GM23338 (cell line): ENCODE measurements around the gene CARD6. TPM values are rescaled to one million over a fixed set of nuclear protein-coding genes. Genes with fewer than 3 reads are reported as not detected.

ENCODE experiments used
- EZH2 ChIP-seq: fragments of 200-600 bp; sonication (generic); IDR thresholded peaks from one replicate; pipeline ENCODE4 v1.8.0; 2017; ENCODE audit warnings: antibody characterized with exemption, mild to moderate bottlenecking, low read depth; ENCODE audit not compliant: unreplicated experiment
- EZH2phosphoT487 ChIP-seq: fragments of 200-600 bp; sonication (generic); IDR thresholded peaks from one replicate; pipeline ENCODE4 v1.8.1; 2018; ENCODE audit warnings: antibody characterized with exemption; ENCODE audit not compliant: unreplicated experiment
- JUNB ChIP-seq: IDR thresholded peaks from one replicate; pipeline ENCODE4 v1.6.1; 2016; ENCODE audit warnings: antibody characterized with exemption; ENCODE audit not compliant: unreplicated experiment
- ZNF331 ChIP-seq: fragments of 250-450 bp; sonication (Bioruptor Pico); IDR thresholded peaks from 2 replicates; pipeline ENCODE4 v1.5.0; 2020; ENCODE audit warnings: low read depth, mild to moderate bottlenecking, moderate library complexity
- polyA plus RNA-seq: library from polyadenylated mRNA; unstranded; fragments of >200 nt; fragmentation: Nextera tagmentation; extraction: Ambion mirVana; gene quantifications from 2 replicates; pipeline ENCODE4 v1.2.1, GENCODE V29; 2016
- total RNA-seq: library from RNA; depleted of rRNA; stranded (reverse); fragments of >200 nt; shearing (Covaris generic); gene quantifications from 2 replicates; pipeline ENCODE4 v1.2.3, GENCODE V29; 2014
- TF ChIP-seq, protein P1 (sequence below): fragments of 250-450 bp; sonication (Bioruptor Pico); IDR thresholded peaks from 2 replicates; pipeline ENCODE4 v1.5.0; 2020; ENCODE audit warnings: mild to moderate bottlenecking, moderate library complexity
- TF ChIP-seq, protein P2 (sequence below): IDR thresholded peaks from 2 replicates; pipeline ENCODE4 v1.6.1; 2016; ENCODE audit warnings: antibody characterized with exemption
- TF ChIP-seq, protein P3 (sequence below): IDR thresholded peaks from one replicate; pipeline ENCODE4 v1.6.1; 2018; ENCODE audit warnings: antibody characterized with exemption; ENCODE audit not compliant: unreplicated experiment

The CARD6 gene
- total and polyA plus RNA-seq, 2 experiments from 2014 or later = 0.32 to 0.45 TPM

DNA sequence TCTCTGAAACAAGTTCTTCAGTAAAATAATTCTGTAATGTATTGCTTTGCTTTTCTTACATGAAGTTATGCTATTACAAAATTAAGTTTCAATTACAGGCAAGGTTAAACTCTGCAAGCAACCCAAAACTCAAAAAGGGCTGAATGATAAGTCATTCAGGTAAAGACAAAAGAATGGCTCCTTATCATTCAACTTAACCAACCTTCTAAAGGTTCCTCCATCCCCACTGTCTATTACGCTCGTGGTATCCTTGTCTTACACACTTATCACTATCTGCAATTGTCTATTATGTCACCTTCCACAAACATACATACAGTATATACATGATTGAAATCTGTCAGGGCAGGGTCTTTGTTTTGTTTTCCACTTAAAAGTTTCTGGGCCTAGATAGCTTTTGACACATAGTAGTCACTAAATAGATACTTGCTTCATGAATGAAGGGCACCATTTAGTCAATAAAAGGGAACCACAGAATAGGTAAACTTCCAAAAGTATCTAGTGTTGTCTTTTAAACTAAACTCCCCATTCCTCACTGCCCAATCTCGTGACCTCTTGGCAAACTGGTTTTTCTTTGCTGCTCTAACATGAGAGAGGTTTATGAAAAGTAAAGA lies 13.0 kb upstream of the CARD6 start (continued):
- TF ChIP-seq, protein P1, sequence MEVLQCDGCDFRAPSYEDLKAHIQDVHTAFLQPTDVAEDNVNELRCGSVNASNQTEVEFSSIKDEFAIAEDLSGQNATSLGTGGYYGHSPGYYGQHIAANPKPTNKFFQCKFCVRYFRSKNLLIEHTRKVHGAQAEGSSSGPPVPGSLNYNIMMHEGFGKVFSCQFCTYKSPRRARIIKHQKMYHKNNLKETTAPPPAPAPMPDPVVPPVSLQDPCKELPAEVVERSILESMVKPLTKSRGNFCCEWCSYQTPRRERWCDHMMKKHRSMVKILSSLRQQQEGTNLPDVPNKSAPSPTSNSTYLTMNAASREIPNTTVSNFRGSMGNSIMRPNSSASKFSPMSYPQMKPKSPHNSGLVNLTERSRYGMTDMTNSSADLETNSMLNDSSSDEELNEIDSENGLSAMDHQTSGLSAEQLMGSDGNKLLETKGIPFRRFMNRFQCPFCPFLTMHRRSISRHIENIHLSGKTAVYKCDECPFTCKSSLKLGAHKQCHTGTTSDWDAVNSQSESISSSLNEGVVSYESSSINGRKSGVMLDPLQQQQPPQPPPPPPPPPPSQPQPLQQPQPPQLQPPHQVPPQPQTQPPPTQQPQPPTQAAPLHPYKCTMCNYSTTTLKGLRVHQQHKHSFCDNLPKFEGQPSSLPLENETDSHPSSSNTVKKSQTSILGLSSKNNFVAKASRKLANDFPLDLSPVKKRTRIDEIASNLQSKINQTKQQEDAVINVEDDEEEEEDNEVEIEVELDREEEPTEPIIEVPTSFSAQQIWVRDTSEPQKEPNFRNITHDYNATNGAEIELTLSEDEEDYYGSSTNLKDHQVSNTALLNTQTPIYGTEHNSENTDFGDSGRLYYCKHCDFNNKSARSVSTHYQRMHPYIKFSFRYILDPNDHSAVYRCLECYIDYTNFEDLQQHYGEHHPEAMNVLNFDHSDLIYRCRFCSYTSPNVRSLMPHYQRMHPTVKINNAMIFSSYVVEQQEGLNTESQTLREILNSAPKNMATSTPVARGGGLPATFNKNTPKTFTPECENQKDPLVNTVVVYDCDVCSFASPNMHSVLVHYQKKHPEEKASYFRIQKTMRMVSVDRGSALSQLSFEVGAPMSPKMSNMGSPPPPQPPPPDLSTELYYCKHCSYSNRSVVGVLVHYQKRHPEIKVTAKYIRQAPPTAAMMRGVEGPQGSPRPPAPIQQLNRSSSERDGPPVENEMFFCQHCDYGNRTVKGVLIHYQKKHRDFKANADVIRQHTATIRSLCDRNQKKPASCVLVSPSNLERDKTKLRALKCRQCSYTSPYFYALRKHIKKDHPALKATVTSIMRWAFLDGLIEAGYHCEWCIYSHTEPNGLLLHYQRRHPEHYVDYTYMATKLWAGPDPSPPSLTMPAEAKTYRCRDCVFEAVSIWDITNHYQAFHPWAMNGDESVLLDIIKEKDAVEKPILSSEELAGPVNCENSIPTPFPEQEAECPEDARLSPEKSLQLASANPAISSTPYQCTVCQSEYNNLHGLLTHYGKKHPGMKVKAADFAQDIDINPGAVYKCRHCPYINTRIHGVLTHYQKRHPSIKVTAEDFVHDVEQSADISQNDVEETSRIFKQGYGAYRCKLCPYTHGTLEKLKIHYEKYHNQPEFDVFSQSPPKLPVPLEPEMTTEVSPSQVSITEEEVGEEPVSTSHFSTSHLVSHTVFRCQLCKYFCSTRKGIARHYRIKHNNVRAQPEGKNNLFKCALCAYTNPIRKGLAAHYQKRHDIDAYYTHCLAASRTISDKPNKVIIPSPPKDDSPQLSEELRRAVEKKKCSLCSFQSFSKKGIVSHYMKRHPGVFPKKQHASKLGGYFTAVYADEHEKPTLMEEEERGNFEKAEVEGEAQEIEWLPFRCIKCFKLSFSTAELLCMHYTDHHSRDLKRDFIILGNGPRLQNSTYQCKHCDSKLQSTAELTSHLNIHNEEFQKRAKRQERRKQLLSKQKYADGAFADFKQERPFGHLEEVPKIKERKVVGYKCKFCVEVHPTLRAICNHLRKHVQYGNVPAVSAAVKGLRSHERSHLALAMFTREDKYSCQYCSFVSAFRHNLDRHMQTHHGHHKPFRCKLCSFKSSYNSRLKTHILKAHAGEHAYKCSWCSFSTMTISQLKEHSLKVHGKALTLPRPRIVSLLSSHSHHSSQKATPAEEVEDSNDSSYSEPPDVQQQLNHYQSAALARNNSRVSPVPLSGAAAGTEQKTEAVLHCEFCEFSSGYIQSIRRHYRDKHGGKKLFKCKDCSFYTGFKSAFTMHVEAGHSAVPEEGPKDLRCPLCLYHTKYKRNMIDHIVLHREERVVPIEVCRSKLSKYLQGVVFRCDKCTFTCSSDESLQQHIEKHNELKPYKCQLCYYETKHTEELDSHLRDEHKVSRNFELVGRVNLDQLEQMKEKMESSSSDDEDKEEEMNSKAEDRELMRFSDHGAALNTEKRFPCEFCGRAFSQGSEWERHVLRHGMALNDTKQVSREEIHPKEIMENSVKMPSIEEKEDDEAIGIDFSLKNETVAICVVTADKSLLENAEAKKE (CRISPR knock-in tag) = no peak
- TF ChIP-seq ZNF331 (CRISPR knock-in tag) (no peak), EZH2phosphoT487 (no peak), EZH2 (no peak), JUNB (no peak)
- TF ChIP-seq, protein P2, sequence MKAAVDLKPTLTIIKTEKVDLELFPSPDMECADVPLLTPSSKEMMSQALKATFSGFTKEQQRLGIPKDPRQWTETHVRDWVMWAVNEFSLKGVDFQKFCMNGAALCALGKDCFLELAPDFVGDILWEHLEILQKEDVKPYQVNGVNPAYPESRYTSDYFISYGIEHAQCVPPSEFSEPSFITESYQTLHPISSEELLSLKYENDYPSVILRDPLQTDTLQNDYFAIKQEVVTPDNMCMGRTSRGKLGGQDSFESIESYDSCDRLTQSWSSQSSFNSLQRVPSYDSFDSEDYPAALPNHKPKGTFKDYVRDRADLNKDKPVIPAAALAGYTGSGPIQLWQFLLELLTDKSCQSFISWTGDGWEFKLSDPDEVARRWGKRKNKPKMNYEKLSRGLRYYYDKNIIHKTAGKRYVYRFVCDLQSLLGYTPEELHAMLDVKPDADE = no peak
- TF ChIP-seq, protein P3, sequence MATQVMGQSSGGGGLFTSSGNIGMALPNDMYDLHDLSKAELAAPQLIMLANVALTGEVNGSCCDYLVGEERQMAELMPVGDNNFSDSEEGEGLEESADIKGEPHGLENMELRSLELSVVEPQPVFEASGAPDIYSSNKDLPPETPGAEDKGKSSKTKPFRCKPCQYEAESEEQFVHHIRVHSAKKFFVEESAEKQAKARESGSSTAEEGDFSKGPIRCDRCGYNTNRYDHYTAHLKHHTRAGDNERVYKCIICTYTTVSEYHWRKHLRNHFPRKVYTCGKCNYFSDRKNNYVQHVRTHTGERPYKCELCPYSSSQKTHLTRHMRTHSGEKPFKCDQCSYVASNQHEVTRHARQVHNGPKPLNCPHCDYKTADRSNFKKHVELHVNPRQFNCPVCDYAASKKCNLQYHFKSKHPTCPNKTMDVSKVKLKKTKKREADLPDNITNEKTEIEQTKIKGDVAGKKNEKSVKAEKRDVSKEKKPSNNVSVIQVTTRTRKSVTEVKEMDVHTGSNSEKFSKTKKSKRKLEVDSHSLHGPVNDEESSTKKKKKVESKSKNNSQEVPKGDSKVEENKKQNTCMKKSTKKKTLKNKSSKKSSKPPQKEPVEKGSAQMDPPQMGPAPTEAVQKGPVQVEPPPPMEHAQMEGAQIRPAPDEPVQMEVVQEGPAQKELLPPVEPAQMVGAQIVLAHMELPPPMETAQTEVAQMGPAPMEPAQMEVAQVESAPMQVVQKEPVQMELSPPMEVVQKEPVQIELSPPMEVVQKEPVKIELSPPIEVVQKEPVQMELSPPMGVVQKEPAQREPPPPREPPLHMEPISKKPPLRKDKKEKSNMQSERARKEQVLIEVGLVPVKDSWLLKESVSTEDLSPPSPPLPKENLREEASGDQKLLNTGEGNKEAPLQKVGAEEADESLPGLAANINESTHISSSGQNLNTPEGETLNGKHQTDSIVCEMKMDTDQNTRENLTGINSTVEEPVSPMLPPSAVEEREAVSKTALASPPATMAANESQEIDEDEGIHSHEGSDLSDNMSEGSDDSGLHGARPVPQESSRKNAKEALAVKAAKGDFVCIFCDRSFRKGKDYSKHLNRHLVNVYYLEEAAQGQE = no peak
